Osteocyte (in vitro differentiated cells): ENCODE results near the gene USP31. TPM values are rescaled to one million over a fixed set of nuclear protein-coding genes. Genes with fewer than 3 reads are reported as not detected.

Experiments used
- DNase-seq: peaks from one replicate; pipeline ENCODE4 v3.0.0; 2021; ENCODE audit warnings: mixed read lengths; ENCODE audit not compliant: unreplicated experiment; ENCODE audit errors: extremely low spot score
- H3K27ac Mint-ChIP-seq: one replicate; pipeline ENCODE4 v1.8.0; 2021; ENCODE audit warnings: mild to moderate bottlenecking, mixed read lengths; ENCODE audit not compliant: unreplicated experiment
- H3K27me3 Mint-ChIP-seq: one replicate; pipeline ENCODE4 v1.8.0; 2021; ENCODE audit warnings: mixed read lengths; ENCODE audit not compliant: unreplicated experiment
- H3K36me3 Mint-ChIP-seq: one replicate; pipeline ENCODE4 v1.8.0; 2021; ENCODE audit warnings: mixed read lengths; ENCODE audit not compliant: unreplicated experiment
- H3K4me1 Mint-ChIP-seq: one replicate; pipeline ENCODE4 v1.8.0; 2021; ENCODE audit warnings: mixed read lengths; ENCODE audit not compliant: unreplicated experiment
- H3K4me3 Mint-ChIP-seq: one replicate; pipeline ENCODE4 v1.8.0; 2021; ENCODE audit warnings: mild to moderate bottlenecking, moderate library complexity, mixed read lengths; ENCODE audit not compliant: unreplicated experiment
- H3K9me3 Mint-ChIP-seq: one replicate; pipeline ENCODE4 v1.8.0; 2021; ENCODE audit warnings: mixed read lengths; ENCODE audit not compliant: unreplicated experiment
- CTCF ChIP-seq: fragments of 200-600 bp; sonication (generic); IDR thresholded peaks from 2 replicates; pipeline ENCODE4 v1.5.0; 2021; ENCODE audit warnings: antibody characterized with exemption, mild to moderate bottlenecking, moderate library complexity
- total RNA-seq: library from RNA; stranded (reverse); gene quantifications from 2 replicates; pipeline ENCODE4 v1.2.1, GENCODE V29; 2021

The USP31 gene
- total RNA-seq, 1 donor from 2014 or later: 7.9 TPM

- peaks cover 4% of the 10 kb centered on the region for H3K36me3 Mint-ChIP-seq
- no peak for TF ChIP-seq CTCF
- no peak for DNase-seq
- no peak overlapping the region for H3K4me3 Mint-ChIP-seq
- no peak overlapping the region for H3K27ac Mint-ChIP-seq
- H3K4me1 Mint-ChIP-seq: peaks cover 10% of the 10 kb centered on the region
- H3K9me3 Mint-ChIP-seq: peaks cover 12% of the 10 kb centered on the region
- H3K27me3 Mint-ChIP-seq: no peaks in the 10 kb centered on the region
Observed at GRCh38 chr16:23137256-23137655, 12.0 kb downstream of the USP31 start.

- peaks cover 22% of the 10 kb centered on the region for H3K4me1 Mint-ChIP-seq
- H3K36me3 Mint-ChIP-seq: peaks cover 4% of the 10 kb centered on the region
- no peak for TF ChIP-seq CTCF
- H3K4me3 Mint-ChIP-seq: no peak overlapping the region
- H3K27ac Mint-ChIP-seq: no peak overlapping the region
- no peaks in the 10 kb centered on the region for H3K27me3 Mint-ChIP-seq
- H3K9me3 Mint-ChIP-seq: peaks cover 12% of the 10 kb centered on the region
- DNase-seq: no peak
Observed at GRCh38 chr16:23134274-23134673, 15.0 kb downstream of the USP31 start.

- no peak for DNase-seq
Observed at GRCh38 chr16:23132775-23133463, 16.3 kb downstream of the USP31 start.

GRCh38 chr16:23131931-23132621, 17.2 kb downstream of the USP31 start:
- Mint-ChIP-seq H3K27me3 (no peaks in the 10 kb centered on the region), H3K4me1 (peaks cover 22% of the 10 kb centered on the region), H3K27ac (peak overlapping the region; percentile 76), H3K9me3 (peaks cover 12% of the 10 kb centered on the region), H3K36me3 (peaks cover 4% of the 10 kb centered on the region), H3K4me3 (no peak overlapping the region)
- no peak for DNase-seq
- TF ChIP-seq CTCF: no peak

More at GRCh38 chr16:23132775-23133463, 16.3 kb downstream of the USP31 start:
- H3K27ac Mint-ChIP-seq: peak overlapping the region; percentile 74
- H3K9me3 Mint-ChIP-seq: peaks cover 12% of the 10 kb centered on the region
- no peak overlapping the region for H3K4me3 Mint-ChIP-seq
- H3K4me1 Mint-ChIP-seq: peaks cover 22% of the 10 kb centered on the region
- peaks cover 4% of the 10 kb centered on the region for H3K36me3 Mint-ChIP-seq
- H3K27me3 Mint-ChIP-seq: no peaks in the 10 kb centered on the region
- no peak for TF ChIP-seq CTCF

- peaks cover 4% of the 10 kb centered on the region for H3K36me3 Mint-ChIP-seq
- H3K4me3 Mint-ChIP-seq: no peak overlapping the region
- H3K9me3 Mint-ChIP-seq: peaks cover 12% of the 10 kb centered on the region
- no peak for TF ChIP-seq CTCF
- DNase-seq: no peak
- H3K27me3 Mint-ChIP-seq: no peaks in the 10 kb centered on the region
- peak overlapping the region; percentile 76 for H3K27ac Mint-ChIP-seq
- peaks cover 22% of the 10 kb centered on the region for H3K4me1 Mint-ChIP-seq
Observed at GRCh38 chr16:23131436-23131835, 17.8 kb downstream of the USP31 start.
